Upper lobe of left lung (tissue), 6 donors: ENCODE results near the gene SEMA5A. TPM values are rescaled to one million over a fixed set of nuclear protein-coding genes. Genes with fewer than 3 reads are reported as not detected.

Source experiments
- ATAC-seq, 2 donors: fragments of 200-7000 bp; cut with Tn5 transposase; one replicate each; pipeline ENCODE4 v1.9.1; 2022; ENCODE audit warnings: mild to moderate bottlenecking in 2 of 2, moderate library complexity in 2 of 2; ENCODE audit not compliant: low FRiP score in 2 of 2
- DNase-seq, 2 donors: peaks; one replicate each; pipeline ENCODE4 v3.0.0-alpha.2; 2019 to 2020
- H3K27ac ChIP-seq, 4 donors: fragments of 200-600 bp; sonication (generic); one replicate each; pipeline ENCODE4 v1.5.1; 2016 to 2019
- H3K27me3 ChIP-seq, 4 donors: fragments of 200-600 bp; sonication (generic); one replicate each; pipeline ENCODE4 v1.5.1; 2017 to 2019
- H3K36me3 ChIP-seq, 4 donors: fragments of 200-600 bp; sonication (generic); one replicate each; pipeline ENCODE4 v1.5.1; 2016 to 2019
- H3K4me1 ChIP-seq, 4 donors: fragments of 200-600 bp; sonication (generic); one replicate each; pipeline ENCODE4 v1.5.1; 2018 to 2019
- H3K4me3 ChIP-seq, 4 donors: fragments of 200-600 bp; sonication (generic); one replicate each; pipeline ENCODE4 v1.5.1; 2017 to 2019; ENCODE audit warnings: mild to moderate bottlenecking in 2 of 4, moderate library complexity in 1 of 4
- H3K9me3 ChIP-seq, 4 donors: fragments of 200-600 bp; sonication (generic); one replicate each; pipeline ENCODE4 v1.5.1; 2018 to 2019
- CTCF ChIP-seq, 6 experiments: fragments of 450-650 bp in 4 of 6; fragments of 200-600 bp in 2 of 6; sonication (generic) in 2 of 6; IDR thresholded peaks; one replicate each; pipeline ENCODE4 v1.5.1; 2016 to 2019; ENCODE audit warnings: antibody characterized with exemption in 6 of 6
- EP300 ChIP-seq, 4 donors: sonication (generic); formaldehyde crosslinking; IDR thresholded peaks; one replicate each; pipeline ENCODE4 v1.5.1; 2017; ENCODE audit warnings: antibody characterized with exemption in 4 of 4, control low read depth in 2 of 4
- POLR2A ChIP-seq, 4 donors: fragments of 450-650 bp; IDR thresholded peaks; one replicate each; pipeline ENCODE4 v1.5.1; 2016 to 2017; ENCODE audit warnings: antibody characterized with exemption in 4 of 4, mild to moderate bottlenecking in 2 of 4
- POLR2AphosphoS5 ChIP-seq, 2 donors: sonication (generic); formaldehyde crosslinking; IDR thresholded peaks; one replicate each; pipeline ENCODE4 v1.5.1; 2017; ENCODE audit warnings: antibody characterized with exemption in 2 of 2
- WGBS, 2 donors: methylation state at CpG; one replicate each; pipeline ENCODE4 v1.1.5; 2017 to 2018; 5-methylcytosine and 5-hydroxymethylcytosine counted together
- total RNA-seq, 6 donors: library from RNA; depleted of rRNA in 4 of 6; stranded (reverse); fragments of >200 nt in 4 of 6; gene quantifications; one replicate each; pipeline versions ENCODE4 v1.1.0 to v1.2.1, GENCODE V29; 2016 to 2021
- donor health status: DM: no; HTN: no; CAD: no; lungs with moderate emphysema.
- donor health status: DM: no; HTN: yes; CAD: no; lungs with severe emphysema.

Gene SEMA5A
- total RNA-seq, 6 donors from 2014 or later, result 5.2 to 40.5 (median 27.5) TPM

DNA sequence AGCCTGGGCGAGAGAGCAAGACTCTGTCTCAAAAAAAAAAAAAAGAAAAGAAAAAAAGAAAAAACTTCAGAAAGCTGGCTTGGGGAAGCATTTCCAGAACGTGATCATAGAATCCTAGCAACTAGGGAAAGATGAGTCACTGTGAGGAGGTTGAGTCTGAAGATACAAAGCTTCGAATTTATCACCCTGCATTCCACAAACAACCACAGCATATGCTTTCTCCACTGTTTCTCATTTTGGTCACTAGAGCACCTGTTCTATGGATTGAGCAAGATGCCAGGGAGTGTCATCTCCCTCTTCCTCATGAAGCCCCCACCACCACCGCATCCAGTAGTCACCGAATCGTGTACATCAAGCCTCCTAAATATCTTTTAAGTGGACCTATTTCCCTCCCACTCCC, 37.9 kb downstream of the SEMA5A start:
- no peak overlapping the region for H3K27ac ChIP-seq
- ATAC-seq (no peak), DNase-seq (no peak)
- WGBS, 2 donors, result 73 to 84% methylated on average over 6 of the region's 6 CpGs
- TF ChIP-seq POLR2A (IDR thresholded peaks at IDR 0.05) (no peak), POLR2AphosphoS5 (IDR thresholded peaks at IDR 0.05) (no peak), EP300 (IDR thresholded peaks at IDR 0.05) (no peak), CTCF (IDR thresholded peaks at IDR 0.05) (no peak)
- H3K27me3 ChIP-seq, result no peaks in the 10 kb centered on the region
- H3K4me3 ChIP-seq, result no peak overlapping the region
- no peaks in the 10 kb centered on the region for H3K4me1 ChIP-seq
- no peaks in the 10 kb centered on the region for H3K9me3 ChIP-seq
- H3K36me3 ChIP-seq, result no peaks in the 10 kb centered on the region

DNA sequence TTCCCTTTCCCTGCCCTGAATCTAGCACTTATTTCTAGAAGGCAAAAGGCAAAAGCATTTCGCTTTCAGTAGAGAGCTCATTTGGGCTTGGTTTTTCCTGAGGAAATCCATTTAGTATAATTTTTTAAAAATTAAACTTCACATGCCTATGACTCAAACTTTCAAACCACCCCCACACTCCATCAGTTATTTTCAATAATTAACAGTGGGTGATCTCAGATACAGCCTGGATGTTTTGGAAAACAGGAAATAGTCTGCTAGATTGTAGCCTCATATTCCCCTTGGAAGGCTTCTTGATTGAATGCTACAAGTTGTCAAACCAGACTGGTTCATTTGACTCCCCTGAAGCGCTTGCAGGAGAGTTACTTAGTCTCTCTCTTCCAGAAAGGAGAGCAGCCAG, 40.6 kb downstream of the SEMA5A start:
- Histone ChIP-seq H3K27me3 (no peaks in the 10 kb centered on the region), H3K9me3 (no peaks in the 10 kb centered on the region), H3K4me3 (no peak overlapping the region), H3K27ac (no peak overlapping the region), H3K36me3 (no peaks in the 10 kb centered on the region), H3K4me1 (no peaks in the 10 kb centered on the region)
- DNase-seq, result no peak
- TF ChIP-seq POLR2AphosphoS5 (IDR thresholded peaks at IDR 0.05), result no peak
- no peak for TF ChIP-seq CTCF (IDR thresholded peaks at IDR 0.05)
- WGBS, 2 donors, result 67 to 87% methylated on average over 2 of the region's 2 CpGs
- ATAC-seq, result no peak

DNA sequence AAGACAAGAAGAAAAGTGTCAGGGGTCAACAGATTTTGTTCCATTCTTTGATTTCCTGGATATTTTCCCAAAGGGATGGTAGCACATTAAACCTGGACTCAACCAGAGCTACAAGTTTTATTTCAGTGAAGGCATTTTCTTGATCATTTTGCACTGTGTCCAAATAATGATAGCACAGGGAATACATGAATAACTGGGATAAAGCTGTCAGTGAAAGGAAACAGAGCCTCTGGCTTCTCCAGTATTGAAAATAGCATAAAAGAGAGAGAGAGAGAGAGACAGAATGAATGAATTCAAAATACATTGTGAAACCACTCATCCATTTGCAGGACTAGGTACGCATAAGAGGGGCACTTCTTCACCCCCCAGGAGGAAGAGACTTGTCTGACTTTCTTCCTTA, 43.0 kb downstream of the SEMA5A start:
- DNase-seq (no peak), ATAC-seq (no peak)
- Histone ChIP-seq H3K27ac (no peak overlapping the region), H3K36me3 (no peaks in the 10 kb centered on the region), H3K4me3 (no peak overlapping the region), H3K4me1 (no peaks in the 10 kb centered on the region), H3K27me3 (no peaks in the 10 kb centered on the region), H3K9me3 (no peaks in the 10 kb centered on the region)
- TF ChIP-seq POLR2A (IDR thresholded peaks at IDR 0.05), result no peak
- TF ChIP-seq EP300 (IDR thresholded peaks at IDR 0.05), result no peak
- no peak for TF ChIP-seq CTCF (IDR thresholded peaks at IDR 0.05)
- no peak for TF ChIP-seq POLR2AphosphoS5 (IDR thresholded peaks at IDR 0.05)
- WGBS, 2 donors, result 83 to 95% methylated on average over 1 of the region's 1 CpG

DNA sequence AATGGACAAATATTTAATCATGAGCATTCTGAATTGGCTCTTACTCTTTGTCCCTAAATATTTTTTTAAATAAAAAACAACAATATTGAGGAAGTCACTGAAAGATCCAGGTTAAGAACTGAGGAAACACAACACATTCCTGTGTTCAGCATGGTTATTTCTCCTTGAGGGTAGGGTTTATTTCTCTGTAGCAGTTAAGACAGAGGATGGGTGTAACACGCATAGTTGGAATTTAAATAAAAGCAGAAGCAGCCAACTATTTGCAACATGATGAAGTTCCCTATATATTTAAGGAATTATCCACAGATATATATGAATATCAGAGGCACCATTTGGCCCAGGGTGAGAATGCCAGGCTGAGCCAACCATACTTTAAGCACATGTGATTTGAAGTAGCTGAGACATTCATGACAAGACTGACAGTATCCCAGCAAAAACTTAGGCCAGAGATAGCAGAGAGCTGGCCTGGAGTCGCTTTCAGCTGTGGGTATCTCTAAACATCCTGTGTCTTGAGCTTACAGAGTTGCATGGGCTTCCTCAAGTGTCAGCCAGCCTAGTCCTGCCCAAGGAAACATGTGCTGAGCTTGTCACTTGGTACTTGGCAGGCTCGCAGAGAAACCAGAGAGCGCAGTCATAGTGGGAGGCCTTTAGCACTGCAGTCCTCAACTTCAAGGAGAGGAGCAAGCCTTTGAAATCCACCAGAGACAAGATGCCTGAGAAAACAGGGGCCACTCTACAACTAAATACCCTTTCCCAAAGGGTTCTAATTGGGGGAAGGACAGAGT, 43.6 kb downstream of the SEMA5A start:
- no peak overlapping the region for H3K27ac ChIP-seq
- H3K9me3 ChIP-seq, result no peaks in the 10 kb centered on the region
- ATAC-seq (no peak), DNase-seq (no peak)
- no peaks in the 10 kb centered on the region for H3K36me3 ChIP-seq
- no peaks in the 10 kb centered on the region for H3K27me3 ChIP-seq
- H3K4me1 ChIP-seq, result no peaks in the 10 kb centered on the region
- no peak overlapping the region for H3K4me3 ChIP-seq
- 74 to 85% methylated on average over 4 of the region's 4 CpGs for WGBS, 2 donors
- no peak for TF ChIP-seq CTCF (IDR thresholded peaks at IDR 0.05)

DNA sequence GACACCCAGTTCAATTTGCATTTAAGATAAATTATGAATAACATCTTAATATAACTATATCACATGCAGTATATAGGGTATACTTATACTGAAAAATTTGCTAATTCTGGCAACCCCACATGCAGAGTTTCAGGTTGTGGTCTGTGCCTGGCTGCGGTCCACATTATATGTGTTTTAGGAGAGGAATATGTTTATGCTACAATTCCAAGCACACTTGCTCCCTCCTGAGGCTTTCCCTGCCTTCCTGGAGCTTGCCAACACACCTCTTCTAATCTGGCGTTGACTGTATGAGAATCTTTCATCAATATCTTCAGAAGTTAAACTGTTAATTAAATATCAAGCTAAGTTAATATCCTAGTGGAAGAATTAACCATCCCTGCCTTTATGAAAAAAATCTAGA, 45.2 kb downstream of the SEMA5A start:
- Histone ChIP-seq H3K27ac (no peak overlapping the region), H3K4me3 (no peak overlapping the region), H3K9me3 (no peaks in the 10 kb centered on the region), H3K27me3 (no peaks in the 10 kb centered on the region), H3K36me3 (no peaks in the 10 kb centered on the region), H3K4me1 (no peaks in the 10 kb centered on the region)
- DNase-seq (no peak), ATAC-seq (no peak)
- 81 to 83% methylated on average over 2 of the region's 2 CpGs for WGBS, 2 donors
- TF ChIP-seq CTCF (IDR thresholded peaks at IDR 0.05) (no peak), POLR2AphosphoS5 (IDR thresholded peaks at IDR 0.05) (no peak), EP300 (IDR thresholded peaks at IDR 0.05) (no peak), POLR2A (IDR thresholded peaks at IDR 0.05) (no peak)
